Measurements from ENCODE around the gene ACTN4. TPM values are rescaled to one million over a fixed set of nuclear protein-coding genes. Genes with fewer than 3 reads are reported as not detected.

Gene ACTN4
- total and polyA plus RNA-seq, 2 donors (not counting 3 experiments of a cell fraction or from before 2014, with no cell fraction given), result 313 to 748 TPM

DNA sequence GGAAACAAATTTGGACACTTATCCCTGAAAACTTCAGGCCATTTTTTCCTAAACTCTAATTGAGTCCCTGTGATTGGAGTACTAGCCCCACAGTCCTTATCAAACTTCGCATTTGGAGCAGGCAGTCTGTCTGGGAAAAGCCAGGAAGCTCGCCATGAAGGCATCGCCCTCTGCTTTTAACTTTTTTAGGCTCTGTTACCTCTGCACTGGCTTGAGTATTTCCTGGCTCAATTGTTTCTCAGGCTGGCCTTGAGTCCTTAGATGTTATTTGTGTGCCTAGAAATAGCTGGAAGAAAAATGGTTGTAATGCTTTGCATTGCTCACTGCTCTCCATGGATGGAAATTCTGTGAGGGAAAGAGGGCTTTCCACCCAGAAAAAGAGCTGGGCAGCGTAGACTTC, 24.2 kb downstream of the ACTN4 start:
- FAIRE-seq (peak; percentile 37), DNase-seq (ENCODE audit: low read depth, low spot score) (peak; percentile 68)
- POLR2A ChIA-PET, result no interaction called here
- no peaks in the 10 kb centered on the region for H4K20me1 ChIP-seq (replicated peaks; ENCODE audit: control insufficient read depth, extremely low read depth, insufficient read depth, low read length)
- no peaks in the 10 kb centered on the region for H3K9me1 ChIP-seq (replicated peaks; ENCODE audit: control insufficient read depth, extremely low read depth, insufficient read depth, low read length)
- no TSS peak for BruUV-seq (replicated peaks)
- CTCF ChIA-PET, result interaction anchor here (0.8 to 1.6 kb wide), 6 partner anchors 8 to 37 kb away, joined by 3 to 5 read pairs (median 4); no protein-coding TSS in a partner anchor
- dilution Hi-C loops (cut with MboI; ENCODE audit: extremely low pct_ligation_motif_present, low sequenced_read_pairs) (no loop called here), intact Hi-C loops (cut with micrococcal nuclease) (no loop called here)
- H2AFZ ChIP-seq (ENCODE audit: low read depth, low read length), result no peak overlapping the region
- H3K36me3 ChIP-seq (ENCODE audit: control insufficient read depth in 2 of 2, extremely low read depth in 1 of 2, insufficient read depth in 2 of 2, low read length in 2 of 2), result no peaks in the 10 kb centered on the region
- peaks cover 93% of the 10 kb centered on the region for H3K79me2 ChIP-seq (ENCODE audit: control insufficient read depth, insufficient read depth, low read length)
- TF ChIP-seq, protein P1, sequence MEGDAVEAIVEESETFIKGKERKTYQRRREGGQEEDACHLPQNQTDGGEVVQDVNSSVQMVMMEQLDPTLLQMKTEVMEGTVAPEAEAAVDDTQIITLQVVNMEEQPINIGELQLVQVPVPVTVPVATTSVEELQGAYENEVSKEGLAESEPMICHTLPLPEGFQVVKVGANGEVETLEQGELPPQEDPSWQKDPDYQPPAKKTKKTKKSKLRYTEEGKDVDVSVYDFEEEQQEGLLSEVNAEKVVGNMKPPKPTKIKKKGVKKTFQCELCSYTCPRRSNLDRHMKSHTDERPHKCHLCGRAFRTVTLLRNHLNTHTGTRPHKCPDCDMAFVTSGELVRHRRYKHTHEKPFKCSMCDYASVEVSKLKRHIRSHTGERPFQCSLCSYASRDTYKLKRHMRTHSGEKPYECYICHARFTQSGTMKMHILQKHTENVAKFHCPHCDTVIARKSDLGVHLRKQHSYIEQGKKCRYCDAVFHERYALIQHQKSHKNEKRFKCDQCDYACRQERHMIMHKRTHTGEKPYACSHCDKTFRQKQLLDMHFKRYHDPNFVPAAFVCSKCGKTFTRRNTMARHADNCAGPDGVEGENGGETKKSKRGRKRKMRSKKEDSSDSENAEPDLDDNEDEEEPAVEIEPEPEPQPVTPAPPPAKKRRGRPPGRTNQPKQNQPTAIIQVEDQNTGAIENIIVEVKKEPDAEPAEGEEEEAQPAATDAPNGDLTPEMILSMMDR (IDR thresholded peaks at IDR 0.05; ENCODE audit: extremely low read depth in 1 of 2, insufficient read depth in 1 of 2, low read depth in 1 of 2, low read length in 2 of 2), result no peak
- TF ChIP-seq, protein P2, sequence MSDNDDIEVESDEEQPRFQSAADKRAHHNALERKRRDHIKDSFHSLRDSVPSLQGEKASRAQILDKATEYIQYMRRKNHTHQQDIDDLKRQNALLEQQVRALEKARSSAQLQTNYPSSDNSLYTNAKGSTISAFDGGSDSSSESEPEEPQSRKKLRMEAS (IDR thresholded peaks at IDR 0.05; ENCODE audit: insufficient read depth, insufficient read length), result no peak
- TF ChIP-seq EZH2 (IDR thresholded peaks at IDR 0.05; ENCODE audit: borderline replicate concordance, low read depth, low read length, severe bottlenecking), result no peak
- no peak for TF ChIP-seq GATA2 (IDR thresholded peaks at IDR 0.05; ENCODE audit: insufficient read depth, insufficient read length, low read depth, low read length)
- TF ChIP-seq JUN (IDR thresholded peaks at IDR 0.05; ENCODE audit: borderline replicate concordance, insufficient read depth, insufficient read length, low read depth), result no peak
- TF ChIP-seq POLR2AphosphoS5 (IDR thresholded peaks at IDR 0.05; ENCODE audit: insufficient read depth, low read depth, low read length), result no peak
- no peak for TF ChIP-seq POLR2A (IDR thresholded peaks at IDR 0.05; ENCODE audit: low read depth, low read length)
- no peak for TF ChIP-seq FOS (IDR thresholded peaks at IDR 0.05; ENCODE audit: borderline replicate concordance, insufficient read depth, low read length)
- no peak for TF ChIP-seq MYC (IDR thresholded peaks at IDR 0.05; ENCODE audit: low read depth, low read length)
- H3K4me1 ChIP-seq (ENCODE audit: control insufficient read depth, extremely low read depth, insufficient read depth, low read length), result peaks cover 67% of the 10 kb centered on the region
- no peak overlapping the region for H3K4me2 ChIP-seq (ENCODE audit: insufficient read depth, low read length)
- no peak overlapping the region for H3K4me3 ChIP-seq (replicated peaks in 1 of 3; ENCODE audit: insufficient read depth in 1 of 3, low read depth in 1 of 3, low read length in 3 of 3)
- no peaks in the 10 kb centered on the region for H3K27me3 ChIP-seq (ENCODE audit: control insufficient read depth in 2 of 2, insufficient read depth in 2 of 2, low read length in 2 of 2)
- no peak overlapping the region for H3K9ac ChIP-seq (replicated peaks; ENCODE audit: extremely low read depth, insufficient read depth, low read length)
- no peaks in the 10 kb centered on the region for H3K9me3 ChIP-seq (replicated peaks; ENCODE audit: control insufficient read depth, insufficient read depth, low read length)
- peak overlapping the region; percentile 2 for H3K27ac ChIP-seq (ENCODE audit: insufficient read depth, low read depth, low read length)
